Uterus (tissue), 2 donors: ENCODE results near the gene MATCAP1.

Source experiments
- POLR2A ChIP-seq, 2 donors: fragments of 450-650 bp; IDR thresholded peaks; one replicate each; pipeline ENCODE4 v1.6.1; 2016; ENCODE audit warnings: antibody characterized with exemption in 2 of 2, mild to moderate bottlenecking in 1 of 2, moderate library complexity in 1 of 2
- TF ChIP-seq, protein P1 (sequence below), 4 experiments: fragments of 200-600 bp in 2 of 4; fragments of 450-650 bp in 2 of 4; sonication (generic) in 2 of 4; IDR thresholded peaks; one replicate each; pipeline ENCODE4 v1.5.1; 2016 to 2019; ENCODE audit warnings: antibody characterized with exemption in 4 of 4, mild to moderate bottlenecking in 2 of 4, moderate library complexity in 1 of 4

- TF ChIP-seq, protein P1, sequence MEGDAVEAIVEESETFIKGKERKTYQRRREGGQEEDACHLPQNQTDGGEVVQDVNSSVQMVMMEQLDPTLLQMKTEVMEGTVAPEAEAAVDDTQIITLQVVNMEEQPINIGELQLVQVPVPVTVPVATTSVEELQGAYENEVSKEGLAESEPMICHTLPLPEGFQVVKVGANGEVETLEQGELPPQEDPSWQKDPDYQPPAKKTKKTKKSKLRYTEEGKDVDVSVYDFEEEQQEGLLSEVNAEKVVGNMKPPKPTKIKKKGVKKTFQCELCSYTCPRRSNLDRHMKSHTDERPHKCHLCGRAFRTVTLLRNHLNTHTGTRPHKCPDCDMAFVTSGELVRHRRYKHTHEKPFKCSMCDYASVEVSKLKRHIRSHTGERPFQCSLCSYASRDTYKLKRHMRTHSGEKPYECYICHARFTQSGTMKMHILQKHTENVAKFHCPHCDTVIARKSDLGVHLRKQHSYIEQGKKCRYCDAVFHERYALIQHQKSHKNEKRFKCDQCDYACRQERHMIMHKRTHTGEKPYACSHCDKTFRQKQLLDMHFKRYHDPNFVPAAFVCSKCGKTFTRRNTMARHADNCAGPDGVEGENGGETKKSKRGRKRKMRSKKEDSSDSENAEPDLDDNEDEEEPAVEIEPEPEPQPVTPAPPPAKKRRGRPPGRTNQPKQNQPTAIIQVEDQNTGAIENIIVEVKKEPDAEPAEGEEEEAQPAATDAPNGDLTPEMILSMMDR (IDR thresholded peaks at IDR 0.05) = no peak
- TF ChIP-seq POLR2A (IDR thresholded peaks at IDR 0.05) = no peak
These were observed 5.0 kb upstream of the MATCAP1 start for GRCh38 chr16:67188798-67189197.
